ENCODE results near the gene EEF2.

- TF ChIP-seq CTCF (IDR thresholded peaks at IDR 0.05) (no peak), POLR2A (IDR thresholded peaks at IDR 0.05) (no peak)
Observed at GRCh38 chr19:3983936-3984583, 1.2 kb downstream of the EEF2 start.
